Peyer's patch (tissue), 4 donors: ENCODE results near the gene TSEN34.

Experiments
- POLR2A ChIP-seq, 2 donors: fragments of 450-650 bp; IDR thresholded peaks; one replicate each; pipeline ENCODE4 v1.5.1; 2017; ENCODE audit warnings: antibody characterized with exemption in 2 of 2, mild to moderate bottlenecking in 2 of 2, moderate library complexity in 2 of 2
- TF ChIP-seq, protein P1 (sequence below), 6 experiments: fragments of 450-650 bp in 4 of 6; fragments of 200-600 bp in 2 of 6; sonication (generic) in 1 of 6; IDR thresholded peaks; one replicate each; pipeline ENCODE4 v1.5.1; 2017 to 2019; ENCODE audit warnings: antibody characterized with exemption in 6 of 6, mild to moderate bottlenecking in 3 of 6, moderate library complexity in 1 of 6

DNA sequence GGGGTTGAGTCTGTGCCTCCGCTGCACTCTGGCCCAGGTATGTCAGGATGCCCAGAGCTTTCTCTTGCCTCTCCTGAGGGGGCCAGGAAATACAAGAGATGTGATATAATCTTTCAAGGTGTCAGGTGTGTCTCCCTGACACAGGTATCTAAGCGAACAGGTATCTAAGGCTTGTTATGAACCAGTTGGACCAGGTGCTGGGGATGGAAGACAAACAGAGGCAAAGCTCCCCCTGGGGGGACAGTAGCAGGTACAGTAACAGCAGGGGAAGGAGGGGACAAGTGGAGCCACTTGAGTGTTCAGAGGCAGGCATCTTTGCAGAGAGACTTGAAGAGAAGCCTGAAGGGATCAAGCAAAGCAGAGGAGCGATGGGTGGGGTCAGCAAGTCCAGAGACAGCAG, 34.2 kb upstream of the TSEN34 start:
- no peak for TF ChIP-seq POLR2A (IDR thresholded peaks at IDR 0.05)
- TF ChIP-seq, protein P1, sequence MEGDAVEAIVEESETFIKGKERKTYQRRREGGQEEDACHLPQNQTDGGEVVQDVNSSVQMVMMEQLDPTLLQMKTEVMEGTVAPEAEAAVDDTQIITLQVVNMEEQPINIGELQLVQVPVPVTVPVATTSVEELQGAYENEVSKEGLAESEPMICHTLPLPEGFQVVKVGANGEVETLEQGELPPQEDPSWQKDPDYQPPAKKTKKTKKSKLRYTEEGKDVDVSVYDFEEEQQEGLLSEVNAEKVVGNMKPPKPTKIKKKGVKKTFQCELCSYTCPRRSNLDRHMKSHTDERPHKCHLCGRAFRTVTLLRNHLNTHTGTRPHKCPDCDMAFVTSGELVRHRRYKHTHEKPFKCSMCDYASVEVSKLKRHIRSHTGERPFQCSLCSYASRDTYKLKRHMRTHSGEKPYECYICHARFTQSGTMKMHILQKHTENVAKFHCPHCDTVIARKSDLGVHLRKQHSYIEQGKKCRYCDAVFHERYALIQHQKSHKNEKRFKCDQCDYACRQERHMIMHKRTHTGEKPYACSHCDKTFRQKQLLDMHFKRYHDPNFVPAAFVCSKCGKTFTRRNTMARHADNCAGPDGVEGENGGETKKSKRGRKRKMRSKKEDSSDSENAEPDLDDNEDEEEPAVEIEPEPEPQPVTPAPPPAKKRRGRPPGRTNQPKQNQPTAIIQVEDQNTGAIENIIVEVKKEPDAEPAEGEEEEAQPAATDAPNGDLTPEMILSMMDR (IDR thresholded peaks at IDR 0.05), result no peak
